GM12874 (cell line): ENCODE measurements around the gene TMEM35B.

ENCODE experiments used
- CTCF ChIP-seq: IDR thresholded peaks from 2 replicates; pipeline ENCODE4 v1.5.1; 2011; ENCODE audit warnings: low read depth, mild to moderate bottlenecking, control low read depth, low read length, moderate library complexity; ENCODE audit not compliant: insufficient read depth

The TMEM35B gene

DNA sequence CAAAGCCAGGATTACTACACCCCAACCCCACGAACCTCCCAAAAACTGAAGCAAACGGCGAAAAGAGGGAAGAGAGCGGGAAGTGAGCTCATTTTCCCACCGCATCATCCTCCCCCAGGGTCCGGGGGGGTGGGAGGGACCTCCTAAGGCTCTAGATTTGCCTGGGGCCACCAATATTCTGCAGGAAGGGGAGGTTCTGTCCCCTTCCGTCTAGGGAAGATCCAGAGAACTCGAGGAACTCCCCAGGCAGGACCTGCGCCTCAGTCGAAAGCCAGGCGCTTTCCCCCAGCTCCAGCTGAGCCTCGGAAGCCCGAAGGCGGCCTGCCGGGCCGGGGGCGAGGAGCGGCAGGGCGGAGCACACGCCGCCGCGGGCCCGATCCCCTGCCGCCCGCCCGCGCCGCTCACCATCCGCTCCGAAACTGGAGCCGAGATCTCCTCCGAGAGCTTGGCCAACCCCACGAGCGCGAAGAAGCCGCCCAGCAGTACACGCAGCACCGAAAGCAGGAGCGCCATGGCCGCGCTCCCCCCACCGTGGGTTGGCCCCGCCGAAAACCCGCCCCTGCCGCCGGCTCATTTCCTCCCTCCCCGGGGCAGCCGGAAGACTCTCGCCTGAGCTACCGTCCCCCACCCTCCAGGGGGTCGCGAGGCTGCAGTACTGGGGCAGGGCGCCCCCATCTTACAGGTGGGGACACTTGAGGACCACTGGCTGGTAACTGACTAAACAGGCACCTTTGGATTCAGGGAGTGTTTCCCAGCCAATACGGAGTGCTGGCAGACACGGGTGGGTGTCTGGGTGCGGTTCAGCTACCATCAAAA is at the start of gene TMEM35B:
Gene TMEM35B, minus strand, starts transcription at position 555 of the 816 bp plus-strand sequence. Its CDS starts 42 bp downstream, at position 513.
- peak; percentile 31; the same call in 1 of the 2 replicates for TF ChIP-seq CTCF

DNA sequence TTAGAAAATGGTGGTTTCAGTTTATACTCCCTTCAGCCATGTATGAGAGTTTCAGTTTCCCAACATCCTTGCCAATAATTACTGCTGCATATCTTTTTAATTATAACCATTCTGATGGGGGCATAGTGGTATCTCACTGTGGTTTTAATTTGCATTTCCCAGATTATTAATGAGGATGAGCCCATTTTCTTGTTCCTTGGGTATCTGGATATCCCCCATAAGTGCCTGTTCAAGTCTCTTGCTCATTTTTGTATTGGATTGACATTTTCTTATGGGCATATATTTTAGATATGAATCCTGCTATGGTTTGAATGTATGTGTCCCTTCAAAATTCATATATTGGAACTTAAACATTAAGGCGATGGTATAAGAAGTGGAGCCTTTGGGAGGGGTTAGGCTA is 48.2 kb upstream of the TMEM35B start:
- no peak for TF ChIP-seq CTCF

DNA sequence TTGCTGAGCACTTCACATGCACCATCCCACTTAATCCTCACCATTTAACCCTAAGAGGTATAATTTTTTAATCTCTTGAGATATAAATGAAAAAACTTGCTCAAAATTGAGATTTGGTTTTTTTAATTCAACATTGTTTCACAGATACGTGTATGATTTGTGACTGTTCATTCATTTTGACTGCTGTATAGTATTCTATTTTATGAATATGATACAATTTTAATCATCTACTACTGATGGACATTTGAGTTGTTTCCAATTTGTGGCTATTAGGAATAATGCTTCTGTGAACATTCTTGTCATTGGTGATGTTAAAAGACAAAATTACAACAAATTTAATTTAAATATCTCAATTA is 47.2 kb upstream of the TMEM35B start:
- TF ChIP-seq CTCF = no peak

DNA sequence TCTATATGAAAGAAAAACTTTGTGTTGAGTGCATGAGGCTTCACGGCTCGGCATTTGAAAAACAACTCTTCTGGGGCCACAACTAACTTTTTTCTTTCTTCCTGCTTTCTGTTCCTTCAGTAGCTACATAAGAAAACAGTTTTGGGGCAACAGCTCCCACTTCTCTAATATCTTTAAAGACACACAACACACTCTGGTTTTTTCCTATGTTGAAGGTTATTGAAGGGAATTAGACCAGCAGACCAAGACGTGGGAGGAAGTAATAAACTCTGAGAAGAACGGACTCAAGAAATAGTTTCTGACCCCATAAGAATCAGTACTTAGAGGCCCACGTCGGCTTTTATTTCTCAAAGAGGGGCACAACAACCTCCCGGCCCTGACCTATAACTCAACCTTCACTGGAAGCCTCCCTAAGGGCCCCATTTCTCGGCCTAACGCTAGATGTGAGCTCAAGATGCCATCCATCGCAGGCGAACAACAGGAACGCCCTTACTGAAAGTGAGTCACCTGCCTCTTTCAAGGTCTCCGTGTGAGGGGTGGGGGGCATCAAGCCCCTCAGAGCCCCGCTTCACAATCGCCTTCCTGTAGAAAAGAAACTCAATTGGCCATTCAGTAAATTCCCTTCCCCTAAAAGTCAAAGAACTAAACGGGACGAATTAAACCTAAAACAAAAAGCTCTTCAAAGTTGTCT is 45.8 kb upstream of the TMEM35B start:
- no peak for TF ChIP-seq CTCF

- no peak for TF ChIP-seq CTCF
These were observed 45.2 kb upstream of the TMEM35B start for GRCh38 chr1:35030338-35030737.

GRCh38 chr1:35029761-35030160 is 44.6 kb upstream of the TMEM35B start:
- no peak for TF ChIP-seq CTCF

GRCh38 chr1:35016406-35016805 is 31.3 kb upstream of the TMEM35B start:
- no peak for TF ChIP-seq CTCF
